Kidney (tissue), 14 donors: ENCODE measurements around the gene GRIK2. TPM values are rescaled to one million over a fixed set of nuclear protein-coding genes. Genes with fewer than 3 reads are reported as not detected.

Experiments used
- DNase-seq, 5 donors: peaks; one replicate each; pipeline ENCODE4 v3.0.0-alpha.2; 2013 to 2020
- FAIRE-seq: peaks from 2 replicates; lab custom pipeline; 2012; peaks lifted over from hg19 to GRCh38; lab: Jason Lieb, UNC
- H3K27ac ChIP-seq, 2 donors: one replicate each; pipeline ENCODE4 v1.7.0; 2013; ENCODE audit warnings: low read depth in 2 of 2, low read length in 2 of 2, inconsistent platforms in 1 of 2
- H3K27me3 ChIP-seq: one replicate; pipeline ENCODE4 v1.7.1; 2013; ENCODE audit warnings: low read length, inconsistent platforms; ENCODE audit not compliant: control insufficient read depth, insufficient read depth
- H3K36me3 ChIP-seq, 3 donors: one replicate each; pipeline versions ENCODE4 v1.7.0 to v1.7.1; 2013; ENCODE audit warnings: low read length in 3 of 3, control low read depth in 1 of 3, inconsistent platforms in 1 of 3; ENCODE audit not compliant: insufficient read depth in 3 of 3, control insufficient read depth in 2 of 3
- H3K4me1 ChIP-seq, 3 donors: one replicate each; pipeline versions ENCODE4 v1.7.0 to v1.7.1; 2013; ENCODE audit warnings: low read length in 3 of 3, inconsistent platforms in 1 of 3, low read depth in 1 of 3; ENCODE audit not compliant: control insufficient read depth in 2 of 3, insufficient read depth in 2 of 3
- H3K4me3 ChIP-seq, 3 donors: one replicate each; pipeline versions ENCODE4 v1.7.0 to v1.8.1; 2013; ENCODE audit warnings: low read length in 3 of 3, control low read depth in 1 of 3, inconsistent platforms in 1 of 3
- H3K9ac ChIP-seq, 3 donors: one replicate each; pipeline versions ENCODE4 v1.7.0 to v1.7.1; 2013; ENCODE audit warnings: low read length in 3 of 3, control low read depth in 1 of 3, inconsistent platforms in 1 of 3
- H3K9me3 ChIP-seq, 3 donors: one replicate each; pipeline versions ENCODE4 v1.7.0 to v1.7.1; 2013; ENCODE audit warnings: low read length in 3 of 3, control low read depth in 1 of 3, inconsistent platforms in 1 of 3; ENCODE audit not compliant: control insufficient read depth in 2 of 3, insufficient read depth in 1 of 3
- intact Hi-C: fragments of 100-400 bp; cut with DNase I; formaldehyde crosslinking; loops from one replicate; pipeline ENCODE4 v1.11.1; 2022
- polyA plus RNA-seq: library from polyadenylated mRNA; stranded (reverse); fragments of 350-450 nt; fragmentation: Illumina TruSeq; extraction: RNeasy Lipid Tissue Mini Kit (QIAGEN cat#74804); gene quantifications from one replicate; pipeline ENCODE4 v1.2.3, GENCODE V29; 2014; ENCODE audit warnings: low read depth, low replicate concordance; ENCODE audit not compliant: insufficient read depth
- total RNA-seq: library from RNA; stranded (reverse); fragmentation: NEBNext Ultra II Directional; extraction: Animal tissue kit (Norgen Biotek cat#: 25700); gene quantifications from one replicate; pipeline ENCODE4 v1.2.1, GENCODE V29; 2021
- TF ChIP-seq, protein P1 (sequence below): IDR thresholded peaks from 3 replicates; pipeline ENCODE4 v1.5.1; 2012; ENCODE audit warnings: mild to moderate bottlenecking, moderate library complexity, borderline replicate concordance; ENCODE audit not compliant: insufficient read depth; ENCODE audit errors: extremely low read depth
- donor health status: control.
- donor health status: control.
- donor health status: control.
- donor health status: control.
- donor health status: control.
- donor health status: DM: yes; HTN: yes; CAD: no.
- donor health status: Normal renal cell carcinoma (clear cell type).

The GRIK2 gene
- total and polyA plus RNA-seq, 2 donors from 2014 or later: 0.82 to 1.4 TPM

- DNase-seq (no peak), FAIRE-seq (no peak)
- Histone ChIP-seq H3K27ac (no peak overlapping the region), H3K9me3 (no peaks in the 10 kb centered on the region), H3K27me3 (no peaks in the 10 kb centered on the region), H3K9ac (no peak overlapping the region), H3K4me1 (no peaks in the 10 kb centered on the region), H3K36me3 (no peaks in the 10 kb centered on the region), H3K4me3 (no peak overlapping the region)
- intact Hi-C loops: no loop called here
- TF ChIP-seq, protein P1, sequence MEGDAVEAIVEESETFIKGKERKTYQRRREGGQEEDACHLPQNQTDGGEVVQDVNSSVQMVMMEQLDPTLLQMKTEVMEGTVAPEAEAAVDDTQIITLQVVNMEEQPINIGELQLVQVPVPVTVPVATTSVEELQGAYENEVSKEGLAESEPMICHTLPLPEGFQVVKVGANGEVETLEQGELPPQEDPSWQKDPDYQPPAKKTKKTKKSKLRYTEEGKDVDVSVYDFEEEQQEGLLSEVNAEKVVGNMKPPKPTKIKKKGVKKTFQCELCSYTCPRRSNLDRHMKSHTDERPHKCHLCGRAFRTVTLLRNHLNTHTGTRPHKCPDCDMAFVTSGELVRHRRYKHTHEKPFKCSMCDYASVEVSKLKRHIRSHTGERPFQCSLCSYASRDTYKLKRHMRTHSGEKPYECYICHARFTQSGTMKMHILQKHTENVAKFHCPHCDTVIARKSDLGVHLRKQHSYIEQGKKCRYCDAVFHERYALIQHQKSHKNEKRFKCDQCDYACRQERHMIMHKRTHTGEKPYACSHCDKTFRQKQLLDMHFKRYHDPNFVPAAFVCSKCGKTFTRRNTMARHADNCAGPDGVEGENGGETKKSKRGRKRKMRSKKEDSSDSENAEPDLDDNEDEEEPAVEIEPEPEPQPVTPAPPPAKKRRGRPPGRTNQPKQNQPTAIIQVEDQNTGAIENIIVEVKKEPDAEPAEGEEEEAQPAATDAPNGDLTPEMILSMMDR: no peak
Observed at GRCh38 chr6:101543796-101544195, 150.3 kb downstream of the GRIK2 start.

- H3K27ac ChIP-seq: no peak overlapping the region
- no peaks in the 10 kb centered on the region for H3K36me3 ChIP-seq
- H3K9ac ChIP-seq: no peak overlapping the region
- TF ChIP-seq, protein P1: no peak
- H3K4me1 ChIP-seq: no peaks in the 10 kb centered on the region
- intact Hi-C loops: no loop called here
- H3K27me3 ChIP-seq: no peaks in the 10 kb centered on the region
- no peak for FAIRE-seq
- no peak overlapping the region for H3K4me3 ChIP-seq
- no peaks in the 10 kb centered on the region for H3K9me3 ChIP-seq
- DNase-seq: no peak
Observed at GRCh38 chr6:101544286-101544685, 150.8 kb downstream of the GRIK2 start.

GRCh38 chr6:101545191-101545590, 151.7 kb downstream of the GRIK2 start:
- TF ChIP-seq, protein P1: no peak
- no peak for FAIRE-seq

DNA sequence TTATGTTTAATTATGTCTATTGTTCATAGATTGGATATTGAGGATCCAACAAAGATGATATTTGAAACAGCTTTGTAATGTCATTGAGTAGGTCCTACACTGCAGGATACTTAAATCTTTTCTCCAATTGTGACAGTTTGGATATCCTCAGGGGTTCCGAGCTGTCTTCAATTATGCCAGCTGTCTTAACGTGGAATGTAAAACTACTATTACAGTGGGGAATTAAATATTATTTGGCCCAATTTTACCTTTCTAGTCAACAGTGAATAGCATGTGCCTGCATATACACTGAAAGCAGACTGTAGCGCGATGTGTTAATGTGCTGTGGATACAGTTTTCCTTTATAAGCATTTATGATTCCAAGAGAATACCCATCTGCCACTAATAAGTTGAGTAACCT, 156.9 kb downstream of the GRIK2 start:
- no peak overlapping the region for H3K27ac ChIP-seq
- H3K27me3 ChIP-seq: no peaks in the 10 kb centered on the region
- H3K9me3 ChIP-seq: no peaks in the 10 kb centered on the region
- DNase-seq (no peak), FAIRE-seq (no peak)
- H3K9ac ChIP-seq: no peak overlapping the region
- TF ChIP-seq, protein P1: no peak
- no peak overlapping the region for H3K4me3 ChIP-seq
- no peaks in the 10 kb centered on the region for H3K4me1 ChIP-seq
- no peaks in the 10 kb centered on the region for H3K36me3 ChIP-seq
- intact Hi-C loops: no loop called here

More at GRCh38 chr6:101545191-101545590, 151.7 kb downstream of the GRIK2 start:
- H3K36me3 ChIP-seq: no peaks in the 10 kb centered on the region
- H3K27me3 ChIP-seq: no peaks in the 10 kb centered on the region
- no peak overlapping the region for H3K27ac ChIP-seq
- intact Hi-C loops: no loop called here
- no peak overlapping the region for H3K4me3 ChIP-seq
- DNase-seq: no peak
- no peaks in the 10 kb centered on the region for H3K4me1 ChIP-seq
- H3K9ac ChIP-seq: no peak overlapping the region
- H3K9me3 ChIP-seq: no peaks in the 10 kb centered on the region
